GM12891 (cell line): Measurements from ENCODE around the gene ANKRD13B.

ENCODE experiments used
- POLR2AphosphoS5 ChIP-seq: IDR thresholded peaks from 2 replicates; pipeline ENCODE4 v1.6.1; 2011; ENCODE audit warnings: low read depth, low read length, control low read depth
- TAF1 ChIP-seq: IDR thresholded peaks from 2 replicates; pipeline ENCODE4 v1.6.1; 2011; ENCODE audit warnings: low read depth, low read length, control low read depth

GRCh38 chr17:29546830-29547229 is 46.1 kb upstream of the ANKRD13B start:
- no peak for TF ChIP-seq POLR2AphosphoS5
- no peak for TF ChIP-seq TAF1
